ENCODE data around the gene FAM180A. TPM values are rescaled to one million over a fixed set of nuclear protein-coding genes. Genes with fewer than 3 reads are reported as not detected.

FAM180A gene
- total and polyA plus RNA-seq, 9 of the 15 experiments (the other 6 are each of a cell fraction or from before 2014, with no cell fraction given): not detected

GRCh38 chr7:135769005-135769802 is 20.6 kb upstream of the FAM180A start (continued):
- TF ChIP-seq MAFF (IDR thresholded peaks at IDR 0.05; ENCODE audit: low read length) (no peak), CREM (IDR thresholded peaks at IDR 0.05; ENCODE audit: low read depth) (no peak), ZSCAN29 (IDR thresholded peaks at IDR 0.05) (no peak), RHOXF2B (CRISPR knock-in tag; conservative IDR thresholded peaks at IDR 0.05) (no peak)

GRCh38 chr7:135768467-135768866 is 19.9 kb upstream of the FAM180A start:
- H3K36me3 ChIP-seq (ENCODE audit: control insufficient read depth, insufficient read depth, low read length): no peaks in the 10 kb centered on the region
- intact Hi-C loops (cut with micrococcal nuclease): no loop called here
- no peaks in the 10 kb centered on the region; the same call in 1 of the 2 replicates for H4K20me1 ChIP-seq (replicated peaks; ENCODE audit: control insufficient read depth, insufficient read depth, low read length)
- ChIA-PET POLR2A (interaction anchor here (0.9 kb wide), 1 partner anchor 17 kb away, joined by 3 read pairs; no protein-coding TSS in a partner anchor), CTCF (ENCODE audit: low intra/inter-chr PET ratio) (no interaction called here)
- WGBS (ENCODE audit: insufficient coverage, low coverage, missing lambda C conversion rate): 0% methylated on average over 4 of the region's 4 CpGs
- ATAC-seq (no peak), FAIRE-seq (no peak), DNase-seq (ENCODE audit: extremely low read depth in 1 of 4, low spot score in 3 of 4) (no peak)
- no peak overlapping the region for H3K9ac ChIP-seq (ENCODE audit: insufficient read depth in 1 of 2, low read depth in 2 of 2, low read length in 2 of 2)
- H3K9me1 ChIP-seq (ENCODE audit: control insufficient read depth, insufficient read depth, low read length): no peaks in the 10 kb centered on the region
- H3K4me3 ChIP-seq: no peak overlapping the region
- peaks cover 32 to 39% of the 10 kb centered on the region in 2 experiments; a peak in 3 of 5 replicates for H3K27me3 ChIP-seq (ENCODE audit: control insufficient read depth in 2 of 2, insufficient read depth in 2 of 2, low read length in 2 of 2)
- no peak overlapping the region for H3K4me2 ChIP-seq (ENCODE audit: insufficient read depth, low read length)
- H2AFZ ChIP-seq (ENCODE audit: low read depth, low read length): no peak overlapping the region
- TF ChIP-seq KDM4B (IDR thresholded peaks at IDR 0.05; ENCODE audit: borderline replicate concordance in 2 of 2, low read depth in 1 of 2) (no peak), TAF7 (tag; IDR thresholded peaks at IDR 0.05) (no peak), ZBTB7A (IDR thresholded peaks at IDR 0.05; ENCODE audit: borderline replicate concordance, control insufficient read depth, low read depth, low read length) (no peak), NRF1 (conservative IDR thresholded peaks at IDR 0.05 in 1 of 2, IDR thresholded peaks at IDR 0.05 in 1 of 2) (no peak), ARID2 (IDR thresholded peaks at IDR 0.05) (no peak), SIX5 (IDR thresholded peaks at IDR 0.05; ENCODE audit: borderline replicate concordance in 1 of 2, insufficient read depth in 1 of 2, low read depth in 1 of 2, low read length in 2 of 2) (no peak), NR2F6 (CRISPR knock-in tag; IDR thresholded peaks at IDR 0.05) (no peak), HDAC6 (IDR thresholded peaks at IDR 0.05; ENCODE audit: low read depth, low read length) (no peak), ATF6 (CRISPR knock-in tag; IDR thresholded peaks at IDR 0.05) (no peak)
- no TSS peak for BruUV-seq (replicated peaks)
- 0 out of 5 replicates have a peak, but pooled peaks cover 0 to 9% of the 10 kb centered on the region in 2 experiments for H3K4me1 ChIP-seq (replicated peaks in 1 of 2; ENCODE audit: control insufficient read depth in 2 of 2, insufficient read depth in 2 of 2, low read length in 2 of 2)
- H3K79me2 ChIP-seq (ENCODE audit: control insufficient read depth, insufficient read depth, low read length): no peaks in the 10 kb centered on the region
- no peaks in the 10 kb centered on the region for H3K9me3 ChIP-seq (replicated peaks; ENCODE audit: control insufficient read depth, insufficient read depth, low read depth, low read length)
- in situ Hi-C loops (cut with MboI): no loop called here
- H3K27ac ChIP-seq (ENCODE audit: extremely low read depth, low read depth, low read length): no peak overlapping the region

Measured in K562 (cell line).